ENCODE results near the gene MRPL2. TPM values are rescaled to one million over a fixed set of nuclear protein-coding genes. Genes with fewer than 3 reads are reported as not detected.

MRPL2 gene
- total RNA-seq, 1 experiment from 2014 or later: 125 TPM

DNA sequence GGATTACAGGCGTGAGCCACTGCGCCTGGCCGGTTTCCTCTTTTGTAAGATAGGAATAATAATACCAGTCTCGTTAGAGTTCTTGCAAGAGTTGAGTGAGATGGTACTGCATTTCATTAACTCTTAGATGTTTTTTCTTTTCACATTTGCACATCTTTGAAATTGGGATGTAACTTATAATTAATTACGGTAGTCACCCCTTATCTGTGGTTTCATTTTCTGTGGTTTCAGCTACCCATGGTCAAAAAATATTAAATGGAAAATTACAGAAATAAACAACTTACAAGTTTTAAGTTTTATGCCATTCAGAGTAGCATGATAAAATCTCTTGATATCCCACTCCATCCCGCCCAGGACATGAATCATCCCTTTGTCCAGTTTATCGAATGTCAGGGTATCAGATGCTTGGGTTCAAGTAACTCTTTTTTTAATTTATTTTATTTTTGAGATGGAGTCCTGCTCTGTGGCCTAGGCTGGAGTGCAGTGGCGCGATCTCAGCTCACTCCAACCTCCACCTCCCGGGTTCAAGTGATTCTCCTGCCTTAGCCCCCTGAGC, 32.3 kb upstream of the MRPL2 start:
- no peak for DNase-seq
- no peaks in the 10 kb centered on the region for H3K36me3 Mint-ChIP-seq (ENCODE audit: insufficient read depth, unreplicated experiment)
- H3K4me3 Mint-ChIP-seq (ENCODE audit: low read depth, unreplicated experiment): no peak overlapping the region
- no peaks in the 10 kb centered on the region for H3K27me3 Mint-ChIP-seq (ENCODE audit: unreplicated experiment)
- H3K9me3 Mint-ChIP-seq (ENCODE audit: low read depth, unreplicated experiment): no peaks in the 10 kb centered on the region
- no TSS peak for BruUV-seq (replicated peaks)
- TF ChIP-seq, protein P1, sequence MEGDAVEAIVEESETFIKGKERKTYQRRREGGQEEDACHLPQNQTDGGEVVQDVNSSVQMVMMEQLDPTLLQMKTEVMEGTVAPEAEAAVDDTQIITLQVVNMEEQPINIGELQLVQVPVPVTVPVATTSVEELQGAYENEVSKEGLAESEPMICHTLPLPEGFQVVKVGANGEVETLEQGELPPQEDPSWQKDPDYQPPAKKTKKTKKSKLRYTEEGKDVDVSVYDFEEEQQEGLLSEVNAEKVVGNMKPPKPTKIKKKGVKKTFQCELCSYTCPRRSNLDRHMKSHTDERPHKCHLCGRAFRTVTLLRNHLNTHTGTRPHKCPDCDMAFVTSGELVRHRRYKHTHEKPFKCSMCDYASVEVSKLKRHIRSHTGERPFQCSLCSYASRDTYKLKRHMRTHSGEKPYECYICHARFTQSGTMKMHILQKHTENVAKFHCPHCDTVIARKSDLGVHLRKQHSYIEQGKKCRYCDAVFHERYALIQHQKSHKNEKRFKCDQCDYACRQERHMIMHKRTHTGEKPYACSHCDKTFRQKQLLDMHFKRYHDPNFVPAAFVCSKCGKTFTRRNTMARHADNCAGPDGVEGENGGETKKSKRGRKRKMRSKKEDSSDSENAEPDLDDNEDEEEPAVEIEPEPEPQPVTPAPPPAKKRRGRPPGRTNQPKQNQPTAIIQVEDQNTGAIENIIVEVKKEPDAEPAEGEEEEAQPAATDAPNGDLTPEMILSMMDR (IDR thresholded peaks at IDR 0.05; ENCODE audit: unreplicated experiment): no peak
- no peak overlapping the region for H3K27ac Mint-ChIP-seq (ENCODE audit: unreplicated experiment)
- CTCF ChIA-PET: no interaction called here
- intact Hi-C loops (cut with micrococcal nuclease; ENCODE audit: unreplicated experiment): no loop called here
- H3K4me1 Mint-ChIP-seq (ENCODE audit: low read depth, unreplicated experiment): peaks cover 38% of the 10 kb centered on the region

DNA sequence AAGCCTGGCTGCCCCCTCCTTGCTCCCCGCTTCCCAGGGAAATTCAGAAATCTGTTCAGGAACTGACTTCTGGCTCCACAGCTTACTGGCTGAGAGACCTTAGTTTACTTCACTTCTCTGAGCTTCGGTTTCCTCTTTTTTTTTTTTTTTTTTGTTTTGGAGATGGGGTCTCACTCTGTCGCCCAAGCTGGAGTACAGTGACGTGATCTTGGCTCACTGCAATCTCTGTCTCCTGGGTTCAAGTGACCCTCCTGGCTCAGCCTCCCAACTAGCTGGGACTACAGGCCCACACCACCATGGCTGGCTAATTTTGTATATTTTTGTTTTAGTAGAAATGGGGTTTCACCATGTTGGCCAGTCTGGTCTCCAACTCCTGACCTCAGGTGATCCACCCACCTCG, 31.8 kb upstream of the MRPL2 start:
- no peak overlapping the region for H3K4me3 Mint-ChIP-seq (ENCODE audit: low read depth, unreplicated experiment)
- H3K9me3 Mint-ChIP-seq (ENCODE audit: low read depth, unreplicated experiment): no peaks in the 10 kb centered on the region
- H3K27me3 Mint-ChIP-seq (ENCODE audit: unreplicated experiment): no peaks in the 10 kb centered on the region
- CTCF ChIA-PET: no interaction called here
- BruUV-seq (replicated peaks): no TSS peak
- TF ChIP-seq, protein P1 (IDR thresholded peaks at IDR 0.05; ENCODE audit: unreplicated experiment): no peak
- peaks cover 33% of the 10 kb centered on the region for H3K4me1 Mint-ChIP-seq (ENCODE audit: low read depth, unreplicated experiment)
- H3K36me3 Mint-ChIP-seq (ENCODE audit: insufficient read depth, unreplicated experiment): no peaks in the 10 kb centered on the region
- DNase-seq: no peak
- intact Hi-C loops (cut with micrococcal nuclease; ENCODE audit: unreplicated experiment): no loop called here
- H3K27ac Mint-ChIP-seq (ENCODE audit: unreplicated experiment): no peak overlapping the region

DNA sequence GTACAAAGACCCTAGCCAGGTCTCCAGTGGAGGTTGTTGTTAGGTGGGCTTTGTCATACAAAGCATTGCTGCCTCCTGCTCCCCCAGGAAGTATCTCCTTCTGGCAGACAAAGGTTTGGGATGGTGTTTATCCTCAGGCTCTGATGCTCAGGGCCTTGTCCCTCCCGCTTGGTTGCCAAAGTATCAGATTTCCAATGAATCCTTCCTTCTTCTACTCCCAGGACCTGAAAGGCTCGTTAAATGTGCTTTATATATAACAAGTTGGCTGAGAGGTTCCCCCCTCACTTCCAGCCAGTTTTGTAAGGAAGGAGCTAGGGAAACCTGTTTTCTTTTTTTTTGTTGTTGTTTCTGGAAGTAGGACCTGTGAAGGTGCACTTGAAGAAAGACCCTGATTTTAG, 31.3 kb upstream of the MRPL2 start:
- H3K9me3 Mint-ChIP-seq (ENCODE audit: low read depth, unreplicated experiment): no peaks in the 10 kb centered on the region
- H3K4me3 Mint-ChIP-seq (ENCODE audit: low read depth, unreplicated experiment): no peak overlapping the region
- BruUV-seq (replicated peaks): no TSS peak
- DNase-seq: no peak
- H3K4me1 Mint-ChIP-seq (ENCODE audit: low read depth, unreplicated experiment): peaks cover 28% of the 10 kb centered on the region
- CTCF ChIA-PET: no interaction called here
- H3K27me3 Mint-ChIP-seq (ENCODE audit: unreplicated experiment): no peaks in the 10 kb centered on the region
- TF ChIP-seq, protein P1 (IDR thresholded peaks at IDR 0.05; ENCODE audit: unreplicated experiment): no peak
- H3K36me3 Mint-ChIP-seq (ENCODE audit: insufficient read depth, unreplicated experiment): no peaks in the 10 kb centered on the region
- H3K27ac Mint-ChIP-seq (ENCODE audit: unreplicated experiment): no peak overlapping the region
- intact Hi-C loops (cut with micrococcal nuclease; ENCODE audit: unreplicated experiment): no loop called here

DNA sequence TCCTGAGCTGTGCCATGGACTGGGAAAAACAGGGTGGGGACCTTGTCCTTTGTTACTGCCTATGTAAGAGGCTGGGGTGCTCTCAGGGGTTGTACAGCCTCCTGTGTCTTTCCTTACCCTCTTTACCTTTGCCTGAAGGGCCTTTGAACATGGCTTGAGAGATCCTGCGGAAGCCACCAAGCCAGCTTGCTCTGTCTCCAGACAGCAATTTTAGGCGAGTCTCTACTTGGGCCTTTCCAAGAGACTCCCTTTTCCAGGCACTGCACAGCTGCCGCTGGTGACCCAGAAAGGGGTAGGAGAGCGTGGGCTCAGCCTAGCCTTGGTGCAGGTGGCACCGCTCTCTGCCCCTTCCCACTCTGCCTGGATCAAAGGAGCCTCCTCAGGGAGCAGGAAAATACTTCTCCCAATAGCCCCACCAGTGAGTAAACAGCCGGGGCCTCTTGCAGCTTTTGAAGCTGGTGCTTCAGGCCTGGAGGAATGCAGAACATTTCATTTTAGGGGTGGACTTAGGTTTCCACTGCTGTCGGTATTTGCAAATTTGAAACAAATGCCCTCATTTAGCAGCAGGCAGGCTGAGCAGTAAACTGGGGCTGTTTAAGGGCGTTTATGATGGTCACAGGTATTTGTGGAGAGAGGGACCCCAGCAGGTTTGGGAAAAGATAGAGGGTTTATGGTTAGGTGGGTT, 30.8 kb upstream of the MRPL2 start:
- Mint-ChIP-seq H3K9me3 (ENCODE audit: low read depth, unreplicated experiment) (no peaks in the 10 kb centered on the region), H3K36me3 (ENCODE audit: insufficient read depth, unreplicated experiment) (no peaks in the 10 kb centered on the region), H3K4me3 (ENCODE audit: low read depth, unreplicated experiment) (no peak overlapping the region), H3K27ac (ENCODE audit: unreplicated experiment) (no peak overlapping the region), H3K4me1 (ENCODE audit: low read depth, unreplicated experiment) (peaks cover 25% of the 10 kb centered on the region), H3K27me3 (ENCODE audit: unreplicated experiment) (no peaks in the 10 kb centered on the region)
- BruUV-seq (replicated peaks): no TSS peak
- no peak for DNase-seq
- intact Hi-C loops (cut with micrococcal nuclease; ENCODE audit: unreplicated experiment): no loop called here
- TF ChIP-seq, protein P1 (IDR thresholded peaks at IDR 0.05; ENCODE audit: unreplicated experiment): no peak
- CTCF ChIA-PET: interaction anchor here (0.7 kb wide), 1 partner anchor 11 kb away, joined by 3 read pairs; no protein-coding TSS in a partner anchor
